OCI-LY3 (cell line): ENCODE measurements around the gene SCGB1C1.

ENCODE experiments used
- CTCF ChIP-seq: fragments of 200-600, 300-600 bp; sonication (generic); IDR thresholded peaks from 2 replicates; pipeline ENCODE4 v1.5.1; 2014; ENCODE audit warnings: antibody characterized with exemption, low read length, low read depth
- EZH2phosphoT487 ChIP-seq: fragments of 200-600 bp; shearing (Covaris generic); IDR thresholded peaks from 2 replicates; pipeline ENCODE4 v1.6.1; 2018; ENCODE audit warnings: antibody characterized with exemption, mixed run types, low read depth

- TF ChIP-seq CTCF = no peak
- TF ChIP-seq EZH2phosphoT487 = no peak
Measured at GRCh38 chr11:210803-211180, 17.9 kb downstream of the SCGB1C1 start.
